DMS 273 (cell line): ENCODE measurements around the gene PRUNE2.
"Not testable (repeated sequence)": the region's sequence is repeated elsewhere in the genome, so short reads cannot be mapped to it uniquely, and the experiment has no call there.

Experiments used
- DNase-seq: peaks from one replicate; lab custom pipeline; 2025; ENCODE audit not compliant: unreplicated experiment; lab: John Stamatoyannopoulos, UW

The PRUNE2 gene

GRCh38 chr9:76799473-76799872 lies 106.4 kb downstream of the PRUNE2 start:
- no peak for DNase-seq

GRCh38 chr9:76798527-76798926 lies 107.4 kb downstream of the PRUNE2 start:
- no peak for DNase-seq

GRCh38 chr9:76796296-76796695 lies 109.6 kb downstream of the PRUNE2 start:
- DNase-seq, result no peak

GRCh38 chr9:76793784-76794431 lies 112.0 kb downstream of the PRUNE2 start:
- DNase-seq, result no peak

- no peak for DNase-seq
These were observed 116.1 kb downstream of the PRUNE2 start for GRCh38 chr9:76789840-76790239.

GRCh38 chr9:76787677-76788076 lies 118.2 kb downstream of the PRUNE2 start:
- DNase-seq, result no peak

GRCh38 chr9:76785501-76785900 lies 120.4 kb downstream of the PRUNE2 start:
- DNase-seq, result no peak

GRCh38 chr9:76784881-76785280 lies 121.0 kb downstream of the PRUNE2 start:
- DNase-seq, result no peak

GRCh38 chr9:76772686-76773445 lies 133.0 kb downstream of the PRUNE2 start:
- DNase-seq, result no peak

GRCh38 chr9:76766126-76766525 lies 139.8 kb downstream of the PRUNE2 start:
- no peak for DNase-seq

GRCh38 chr9:76764138-76764537 lies 141.8 kb downstream of the PRUNE2 start, which contains the start of gene PCA3:
PCA3 (plus strand) TSS chr9:76764438.
- no peak for DNase-seq

GRCh38 chr9:76761448-76761847 lies 144.5 kb downstream of the PRUNE2 start:
- no peak for DNase-seq

- no peak for DNase-seq
These were observed 146.2 kb downstream of the PRUNE2 start for GRCh38 chr9:76759732-76760131.

GRCh38 chr9:76758476-76758875 lies 147.4 kb downstream of the PRUNE2 start:
- no peak for DNase-seq

- DNase-seq, result no peak
These were observed 148.8 kb downstream of the PRUNE2 start for GRCh38 chr9:76756941-76757673.

- peak; percentile 51 for DNase-seq
These were observed 149.7 kb downstream of the PRUNE2 start for GRCh38 chr9:76756268-76756640.

GRCh38 chr9:76751001-76751400 lies 154.9 kb downstream of the PRUNE2 start:
- peak; percentile 39 for DNase-seq

- DNase-seq, result no peak
These were observed 161.6 kb downstream of the PRUNE2 start for GRCh38 chr9:76744336-76744735.

GRCh38 chr9:76743931-76744330 lies 162.0 kb downstream of the PRUNE2 start:
- DNase-seq, result no peak

GRCh38 chr9:76742890-76743289 lies 163.0 kb downstream of the PRUNE2 start:
- DNase-seq, result not testable (repeated sequence)

- DNase-seq, result no peak
These were observed 164.4 kb downstream of the PRUNE2 start for GRCh38 chr9:76741524-76741923.

GRCh38 chr9:76738402-76738801 lies 167.5 kb downstream of the PRUNE2 start:
- no peak for DNase-seq
